Transverse colon (tissue), 4 donors: ENCODE measurements around the gene MAPK14. TPM values are rescaled to one million over a fixed set of nuclear protein-coding genes. Genes with fewer than 3 reads are reported as not detected.

Experiments used
- DNase-seq: peaks from one replicate; pipeline ENCODE4 v3.0.0-alpha.2; 2019
- H3K27ac ChIP-seq, 4 donors: fragments of 200-600 bp; sonication (generic); 2 replicates each; pipeline ENCODE4 v1.5.1; 2016 to 2018; ENCODE audit warnings: inconsistent platforms in 4 of 4
- H3K27me3 ChIP-seq: fragments of 200-600 bp; sonication (generic); 2 replicates; pipeline ENCODE4 v1.5.1; 2017; ENCODE audit warnings: inconsistent platforms
- H3K36me3 ChIP-seq, 4 donors: fragments of 200-600 bp; sonication (generic); 2 replicates each; pipeline ENCODE4 v1.5.1; 2017 to 2019; ENCODE audit warnings: inconsistent platforms in 4 of 4
- H3K4me1 ChIP-seq, 4 donors: fragments of 200-600 bp; sonication (generic); 2 replicates each; pipeline ENCODE4 v1.5.1; 2017 to 2020; ENCODE audit warnings: inconsistent platforms in 4 of 4
- H3K4me3 ChIP-seq, 4 donors: fragments of 200-600 bp; sonication (generic); 1 replicate in 1 of 4; 2 replicates in 3 of 4; pipeline versions ENCODE4 v1.5.1 to v1.6.1; 2017 to 2019; ENCODE audit warnings: inconsistent platforms in 4 of 4
- H3K9me3 ChIP-seq, 2 donors: fragments of 200-600 bp; sonication (generic); 2 replicates each; pipeline ENCODE4 v1.5.1; 2017 to 2019; ENCODE audit warnings: inconsistent platforms in 2 of 2
- EP300 ChIP-seq: sonication (generic); formaldehyde crosslinking; IDR thresholded peaks from one replicate; pipeline ENCODE4 v1.6.1; 2017; ENCODE audit warnings: antibody characterized with exemption, low read depth
- POLR2A ChIP-seq: fragments of 450-650 bp; IDR thresholded peaks from one replicate; pipeline ENCODE4 v1.6.1; 2016; ENCODE audit warnings: antibody characterized with exemption, mild to moderate bottlenecking, moderate library complexity
- POLR2AphosphoS5 ChIP-seq, 3 donors: sonication (generic); formaldehyde crosslinking; IDR thresholded peaks; one replicate each; pipeline ENCODE4 v1.6.1; 2016; ENCODE audit warnings: antibody characterized with exemption in 3 of 3
- WGBS, 2 donors: methylation state at CpG; one replicate each; pipeline ENCODE4 v1.1.5; 2018; ENCODE audit warnings: low coverage in 1 of 2; 5-methylcytosine and 5-hydroxymethylcytosine counted together
- in situ Hi-C, 4 donors: fragments of 200-750 bp; cut with MboI; loops; one replicate each; pipeline versions ENCODE4 v1.15.0 to v1.15.1; 2017; ENCODE audit warnings: low sequenced_read_pairs in 3 of 4, low pct_ligation_motif_present in 1 of 4, low pct_unique_long_range_greater_than_20kb in 1 of 4
- intact Hi-C: fragments of 100-400 bp; cut with DNase I; formaldehyde crosslinking; loops from one replicate; pipeline ENCODE4 v1.15.1; 2023; ENCODE audit warnings: low total_unique reads
- total RNA-seq, 4 donors: library from RNA; depleted of rRNA; stranded (reverse); fragments of >200 nt; gene quantifications; one replicate each; pipeline ENCODE4 v1.1.0, GENCODE V29; 2016
- TF ChIP-seq, protein P1 (sequence below), 5 experiments: fragments of 200-600 bp in 3 of 5; fragments of 450-650 bp in 2 of 5; sonication (generic) in 3 of 5; IDR thresholded peaks; 1 replicate in 2 of 5; 2 replicates in 3 of 5; pipeline ENCODE4 v1.5.1; 2016 to 2017; ENCODE audit warnings: antibody characterized with exemption in 5 of 5, inconsistent platforms in 3 of 5, mild to moderate bottlenecking in 2 of 5, moderate library complexity in 1 of 5

The MAPK14 gene
- total RNA-seq, 4 donors from 2014 or later, result 82.2 to 132 (median 112) TPM

GRCh38 chr6:36053878-36054277, 26.3 kb downstream of the MAPK14 start:
- peak overlapping the region in 1 of 4 donors; percentile 15 for H3K27ac ChIP-seq
- TF ChIP-seq EP300, result no peak
- no peak for TF ChIP-seq POLR2A
- TF ChIP-seq, protein P1, sequence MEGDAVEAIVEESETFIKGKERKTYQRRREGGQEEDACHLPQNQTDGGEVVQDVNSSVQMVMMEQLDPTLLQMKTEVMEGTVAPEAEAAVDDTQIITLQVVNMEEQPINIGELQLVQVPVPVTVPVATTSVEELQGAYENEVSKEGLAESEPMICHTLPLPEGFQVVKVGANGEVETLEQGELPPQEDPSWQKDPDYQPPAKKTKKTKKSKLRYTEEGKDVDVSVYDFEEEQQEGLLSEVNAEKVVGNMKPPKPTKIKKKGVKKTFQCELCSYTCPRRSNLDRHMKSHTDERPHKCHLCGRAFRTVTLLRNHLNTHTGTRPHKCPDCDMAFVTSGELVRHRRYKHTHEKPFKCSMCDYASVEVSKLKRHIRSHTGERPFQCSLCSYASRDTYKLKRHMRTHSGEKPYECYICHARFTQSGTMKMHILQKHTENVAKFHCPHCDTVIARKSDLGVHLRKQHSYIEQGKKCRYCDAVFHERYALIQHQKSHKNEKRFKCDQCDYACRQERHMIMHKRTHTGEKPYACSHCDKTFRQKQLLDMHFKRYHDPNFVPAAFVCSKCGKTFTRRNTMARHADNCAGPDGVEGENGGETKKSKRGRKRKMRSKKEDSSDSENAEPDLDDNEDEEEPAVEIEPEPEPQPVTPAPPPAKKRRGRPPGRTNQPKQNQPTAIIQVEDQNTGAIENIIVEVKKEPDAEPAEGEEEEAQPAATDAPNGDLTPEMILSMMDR (IDR thresholded peaks at IDR 0.05), result no peak
- H3K36me3 ChIP-seq, result peaks cover 0 to 5% (median 0%) of the 10 kb centered on the region in 4 donors
- intact Hi-C loops (no loop called here), in situ Hi-C loops (no loop called here)
- no peaks in the 10 kb centered on the region for H3K27me3 ChIP-seq
- H3K4me1 ChIP-seq, result peaks cover 21 to 72% (median 28%) of the 10 kb centered on the region in 4 donors
- H3K9me3 ChIP-seq, result no peaks in the 10 kb centered on the region
- no peak overlapping the region for H3K4me3 ChIP-seq
- DNase-seq, result no peak
- 57 to 66% methylated on average over 2 of the region's 2 CpGs for WGBS, 2 donors

DNA sequence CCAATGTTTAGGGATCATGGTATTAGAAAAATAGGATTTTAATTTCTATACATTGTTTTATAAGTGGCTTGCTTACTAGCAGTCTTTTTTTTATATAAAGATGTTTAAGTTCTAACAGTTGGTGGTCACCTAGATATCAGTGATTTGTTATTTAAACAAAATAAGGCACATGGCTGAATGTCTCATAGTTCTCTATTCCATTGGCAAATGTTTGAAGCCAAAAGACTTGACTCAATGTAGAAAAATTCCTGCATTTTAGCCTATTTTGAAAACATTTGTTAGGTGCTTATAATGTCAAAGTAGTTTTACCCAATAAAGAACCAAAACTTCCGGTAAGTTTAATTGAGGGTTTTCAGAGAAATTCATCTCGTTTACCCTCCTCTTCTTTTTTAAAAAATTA, 26.8 kb downstream of the MAPK14 start:
- in situ Hi-C loops (no loop called here), intact Hi-C loops (no loop called here)
- H3K4me1 ChIP-seq, result peaks cover 21 to 67% (median 28%) of the 10 kb centered on the region in 4 donors
- no peak for DNase-seq
- H3K27ac ChIP-seq, result peak overlapping the region in 1 of 4 donors; percentile 15
- TF ChIP-seq POLR2AphosphoS5 (IDR thresholded peaks at IDR 0.05) (no peak), POLR2A (no peak), EP300 (no peak)
- TF ChIP-seq, protein P1 (IDR thresholded peaks at IDR 0.05), result no peak
- H3K9me3 ChIP-seq, result no peaks in the 10 kb centered on the region
- H3K4me3 ChIP-seq, result no peak overlapping the region
- peaks cover 0 to 5% (median 2%) of the 10 kb centered on the region in 4 donors for H3K36me3 ChIP-seq
- H3K27me3 ChIP-seq, result no peaks in the 10 kb centered on the region
- WGBS, 2 donors, result 53 to 83% methylated on average over 2 of the region's 2 CpGs

- Histone ChIP-seq H3K36me3 (peaks cover 0 to 10% (median 2%) of the 10 kb centered on the region in 4 donors), H3K4me3 (no peak overlapping the region), H3K27me3 (no peaks in the 10 kb centered on the region), H3K27ac (no peak overlapping the region), H3K4me1 (peaks cover 21 to 62% (median 26%) of the 10 kb centered on the region in 4 donors), H3K9me3 (no peaks in the 10 kb centered on the region)
- no peak for TF ChIP-seq POLR2A
- TF ChIP-seq, protein P1 (IDR thresholded peaks at IDR 0.05), result no peak
- TF ChIP-seq POLR2AphosphoS5 (IDR thresholded peaks at IDR 0.05), result no peak
- TF ChIP-seq EP300, result no peak
- in situ Hi-C loops, result no loop called here
- DNase-seq, result no peak
- 50 to 71% methylated on average over 1 to 2 of the region's 2 CpGs for WGBS, 2 donors
- intact Hi-C loops, result no loop called here
These were observed 27.3 kb downstream of the MAPK14 start for GRCh38 chr6:36054956-36055355.

DNA sequence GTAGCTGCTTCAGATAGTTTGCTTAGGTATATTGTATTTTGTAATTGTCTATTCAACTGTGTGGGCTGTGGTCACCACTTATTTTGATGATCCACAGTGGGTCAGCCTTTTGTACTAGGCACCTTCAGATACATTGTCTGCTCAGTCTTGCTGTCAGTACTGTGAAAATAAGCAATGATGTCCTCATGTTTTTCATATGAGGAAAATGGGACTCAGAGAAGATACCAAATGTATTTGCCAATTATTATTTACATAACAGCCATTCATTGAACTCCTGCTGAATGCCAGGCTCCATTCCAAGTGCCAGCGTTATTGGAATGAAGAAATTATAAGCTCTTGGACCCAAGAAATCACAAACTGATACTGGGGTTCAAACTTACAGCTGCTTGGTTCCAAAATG, 28.6 kb downstream of the MAPK14 start:
- DNase-seq, result no peak
- H3K27ac ChIP-seq, result no peak overlapping the region
- TF ChIP-seq POLR2A (no peak), EP300 (no peak), POLR2AphosphoS5 (IDR thresholded peaks at IDR 0.05) (no peak)
- TF ChIP-seq, protein P1 (IDR thresholded peaks at IDR 0.05), result no peak
- no peaks in the 10 kb centered on the region for H3K27me3 ChIP-seq
- in situ Hi-C loops (no loop called here), intact Hi-C loops (no loop called here)
- H3K9me3 ChIP-seq, result no peaks in the 10 kb centered on the region
- no peak overlapping the region for H3K4me3 ChIP-seq
- peaks cover 0 to 12% (median 2%) of the 10 kb centered on the region in 4 donors for H3K36me3 ChIP-seq
- 64% methylated on average over 1 of the region's 1 CpG; no CpG with 5 or more reads in 1 of the 2 donors for WGBS, 2 donors
- peaks cover 13 to 49% (median 17%) of the 10 kb centered on the region in 4 donors for H3K4me1 ChIP-seq
